Neural cell (in vitro differentiated cells): Measurements from ENCODE around the gene S100P.

Experiments used
- CTCF ChIP-seq: fragments of 450-650 bp; IDR thresholded peaks from 2 replicates; pipeline ENCODE4 v1.5.1; 2014; ENCODE audit warnings: antibody characterized with exemption, mild to moderate bottlenecking, moderate library complexity; ENCODE audit not compliant: poor library complexity, severe bottlenecking
- EP300 ChIP-seq: fragments of 450-650 bp; conservative IDR thresholded peaks from 2 replicates; pipeline ENCODE4 v1.6.1; 2014; ENCODE audit warnings: antibody characterized with exemption, mild to moderate bottlenecking, moderate library complexity; ENCODE audit not compliant: poor library complexity, severe bottlenecking
- EZH2 ChIP-seq: fragments of 200-600, 300-800 bp; shearing (Covaris generic), sonication (generic); IDR thresholded peaks from 2 replicates; pipeline ENCODE4 v1.6.1; 2014; ENCODE audit warnings: antibody characterized with exemption, low read length, borderline replicate concordance, mild to moderate bottlenecking; ENCODE audit not compliant: insufficient read depth, poor library complexity, severe bottlenecking
- MXI1 ChIP-seq: fragments of 450-650 bp; conservative IDR thresholded peaks from 2 replicates; pipeline ENCODE4 v1.6.1; 2014; ENCODE audit warnings: antibody characterized with exemption, mild to moderate bottlenecking; ENCODE audit not compliant: poor library complexity, severe bottlenecking
- REST ChIP-seq: IDR thresholded peaks from 2 replicates; pipeline ENCODE4 v1.6.1; 2012; ENCODE audit warnings: borderline replicate concordance
- SMC3 ChIP-seq: fragments of 450-650 bp; conservative IDR thresholded peaks from 2 replicates; pipeline ENCODE4 v1.6.1; 2014; ENCODE audit warnings: antibody characterized with exemption, mild to moderate bottlenecking, moderate library complexity; ENCODE audit not compliant: poor library complexity
- TAF1 ChIP-seq: IDR thresholded peaks from 2 replicates; pipeline ENCODE4 v1.6.1; 2012; ENCODE audit warnings: low read depth

GRCh38 chr4:6660430-6660829 is 33.2 kb upstream of the S100P start:
- no peak for TF ChIP-seq TAF1
- TF ChIP-seq SMC3, result no peak
- TF ChIP-seq EP300, result no peak
- no peak for TF ChIP-seq REST
- no peak for TF ChIP-seq MXI1
- no peak for TF ChIP-seq CTCF
- TF ChIP-seq EZH2, result no peak
